WTC11 (cell line): ENCODE data around the gene MRPL41. TPM values are rescaled to one million over a fixed set of nuclear protein-coding genes. Genes with fewer than 3 reads are reported as not detected.

Source experiments
- ATAC-seq: fragments of 200-7000 bp; cut with Tn5 transposase; 2 replicates; pipeline ENCODE4 v1.10.0; 2021; ENCODE audit warnings: mild to moderate bottlenecking, moderate library complexity
- CTCF ChIA-PET: fragments of 300-600 bp; sonication (Branson Sonifier 250); formaldehyde crosslinking; loops from one replicate; lab custom pipeline; 2021; ENCODE audit warnings: antibody characterized with exemption; lab: Charles Lee
- POLR2A ChIA-PET: fragments of 350-600 bp; sonication (Branson Sonifier 250); formaldehyde crosslinking; loops from one replicate; lab custom pipeline; 2021; ENCODE audit warnings: antibody characterized with exemption; lab: Charles Lee
- DNase-seq: peaks from one replicate; pipeline ENCODE4 v3.0.0; 2021; ENCODE audit warnings: low spot score
- H3K27ac Mint-ChIP-seq: 2 replicates; pipeline ENCODE4 v1.8.0; 2021; ENCODE audit warnings: mixed read lengths
- H3K27me3 Mint-ChIP-seq: 2 replicates; pipeline ENCODE4 v1.8.0; 2021; ENCODE audit warnings: low read depth, mild to moderate bottlenecking, moderate library complexity, mixed read lengths
- H3K36me3 Mint-ChIP-seq: 2 replicates; pipeline ENCODE4 v1.8.0; 2021; ENCODE audit warnings: mixed read lengths
- H3K4me1 Mint-ChIP-seq: 2 replicates; pipeline ENCODE4 v1.8.0; 2022; ENCODE audit warnings: mixed read lengths
- H3K4me3 Mint-ChIP-seq: 2 replicates; pipeline ENCODE4 v1.8.0; 2021; ENCODE audit warnings: mild to moderate bottlenecking, moderate library complexity, mixed read lengths
- H3K9me3 Mint-ChIP-seq: 2 replicates; pipeline ENCODE4 v1.8.0; 2021; ENCODE audit warnings: mixed read lengths
- EMX1 ChIP-seq: fragments of 250-450 bp; sonication (Bioruptor Pico); IDR thresholded peaks from 2 replicates; pipeline ENCODE4 v1.8.0; 2021; ENCODE audit warnings: mild to moderate bottlenecking
- ESRRA ChIP-seq: sonication (generic); formaldehyde crosslinking; IDR thresholded peaks from 2 replicates; pipeline ENCODE4 v1.8.1; 2022; ENCODE audit warnings: mild to moderate bottlenecking, missing genetic modification reagents, borderline replicate concordance
- JAZF1 ChIP-seq: fragments of 250-450 bp; sonication (Bioruptor Pico); IDR thresholded peaks from 2 replicates; pipeline ENCODE4 v1.9.0; 2021; ENCODE audit warnings: moderate library complexity, mild to moderate bottlenecking, inconsistent platforms
- KAT7 ChIP-seq: sonication (generic); formaldehyde crosslinking; IDR thresholded peaks from 2 replicates; pipeline ENCODE4 v1.8.1; 2023; ENCODE audit warnings: missing genetic modification reagents, mild to moderate bottlenecking, borderline replicate concordance
- NR1H2 ChIP-seq: sonication (generic); formaldehyde crosslinking; IDR thresholded peaks from 2 replicates; pipeline ENCODE4 v1.9.0; 2021; ENCODE audit warnings: mild to moderate bottlenecking, moderate library complexity, missing genetic modification reagents
- RORB ChIP-seq: fragments of 250-450 bp; sonication (Bioruptor Pico); IDR thresholded peaks from 2 replicates; pipeline ENCODE4 v1.9.0; 2021; ENCODE audit warnings: mild to moderate bottlenecking
- TP53 ChIP-seq: sonication (generic); formaldehyde crosslinking; IDR thresholded peaks from 2 replicates; pipeline ENCODE4 v1.8.1; 2023; ENCODE audit warnings: mild to moderate bottlenecking, missing genetic modification reagents
- USF1 ChIP-seq: sonication (generic); formaldehyde crosslinking; IDR thresholded peaks from 2 replicates; pipeline ENCODE4 v1.8.0; 2022; ENCODE audit warnings: mild to moderate bottlenecking, missing genetic modification reagents
- ZNF425 ChIP-seq: fragments of 250-450 bp; sonication (Bioruptor Pico); conservative IDR thresholded peaks from 2 replicates; pipeline ENCODE4 v1.9.0; 2021; ENCODE audit warnings: mild to moderate bottlenecking
- total RNA-seq: library from RNA; stranded (reverse); gene quantifications from 3 replicates; pipeline ENCODE4 v1.2.3, GENCODE V29; 2021
- TF ChIP-seq, protein P1 (sequence below): sonication (generic); formaldehyde crosslinking; IDR thresholded peaks from 2 replicates; pipeline ENCODE4 v1.8.1; 2023; ENCODE audit warnings: mild to moderate bottlenecking, missing genetic modification reagents, moderate library complexity
- TF ChIP-seq, protein P2 (sequence below): fragments of 250-450 bp; sonication (Bioruptor Pico); IDR thresholded peaks from 2 replicates; pipeline ENCODE4 v1.9.0; 2021; ENCODE audit warnings: mild to moderate bottlenecking, borderline replicate concordance
- TF ChIP-seq, protein P3 (sequence below): sonication (generic); formaldehyde crosslinking; IDR thresholded peaks from 2 replicates; pipeline ENCODE4 v1.8.1; 2022; ENCODE audit warnings: low read depth, missing genetic modification reagents, borderline replicate concordance
- TF ChIP-seq, protein P4 (sequence below): sonication (generic); formaldehyde crosslinking; IDR thresholded peaks from 2 replicates; pipeline ENCODE4 v1.8.0; 2022; ENCODE audit warnings: mild to moderate bottlenecking, missing genetic modification reagents

Gene MRPL41
- total RNA-seq, 1 experiment from 2014 or later: 70.1 TPM

- ChIA-PET CTCF (interaction anchor here (0.5 to 2.7 kb wide), 2 partner anchors 12 to 13 kb away, joined by 3 to 11 read pairs; no protein-coding TSS in a partner anchor), POLR2A (no interaction called here)
- Mint-ChIP-seq H3K27ac (no peak overlapping the region), H3K9me3 (no peaks in the 10 kb centered on the region), H3K4me3 (no peak overlapping the region), H3K27me3 (no peaks in the 10 kb centered on the region), H3K4me1 (no peaks in the 10 kb centered on the region), H3K36me3 (no peaks in the 10 kb centered on the region)
- ATAC-seq: no peak
- TF ChIP-seq, protein P1, sequence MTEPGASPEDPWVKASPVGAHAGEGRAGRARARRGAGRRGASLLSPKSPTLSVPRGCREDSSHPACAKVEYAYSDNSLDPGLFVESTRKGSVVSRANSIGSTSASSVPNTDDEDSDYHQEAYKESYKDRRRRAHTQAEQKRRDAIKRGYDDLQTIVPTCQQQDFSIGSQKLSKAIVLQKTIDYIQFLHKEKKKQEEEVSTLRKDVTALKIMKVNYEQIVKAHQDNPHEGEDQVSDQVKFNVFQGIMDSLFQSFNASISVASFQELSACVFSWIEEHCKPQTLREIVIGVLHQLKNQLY: no peak
- TF ChIP-seq USF1 (CRISPR knock-in tag): no peak
- TF ChIP-seq, protein P2, sequence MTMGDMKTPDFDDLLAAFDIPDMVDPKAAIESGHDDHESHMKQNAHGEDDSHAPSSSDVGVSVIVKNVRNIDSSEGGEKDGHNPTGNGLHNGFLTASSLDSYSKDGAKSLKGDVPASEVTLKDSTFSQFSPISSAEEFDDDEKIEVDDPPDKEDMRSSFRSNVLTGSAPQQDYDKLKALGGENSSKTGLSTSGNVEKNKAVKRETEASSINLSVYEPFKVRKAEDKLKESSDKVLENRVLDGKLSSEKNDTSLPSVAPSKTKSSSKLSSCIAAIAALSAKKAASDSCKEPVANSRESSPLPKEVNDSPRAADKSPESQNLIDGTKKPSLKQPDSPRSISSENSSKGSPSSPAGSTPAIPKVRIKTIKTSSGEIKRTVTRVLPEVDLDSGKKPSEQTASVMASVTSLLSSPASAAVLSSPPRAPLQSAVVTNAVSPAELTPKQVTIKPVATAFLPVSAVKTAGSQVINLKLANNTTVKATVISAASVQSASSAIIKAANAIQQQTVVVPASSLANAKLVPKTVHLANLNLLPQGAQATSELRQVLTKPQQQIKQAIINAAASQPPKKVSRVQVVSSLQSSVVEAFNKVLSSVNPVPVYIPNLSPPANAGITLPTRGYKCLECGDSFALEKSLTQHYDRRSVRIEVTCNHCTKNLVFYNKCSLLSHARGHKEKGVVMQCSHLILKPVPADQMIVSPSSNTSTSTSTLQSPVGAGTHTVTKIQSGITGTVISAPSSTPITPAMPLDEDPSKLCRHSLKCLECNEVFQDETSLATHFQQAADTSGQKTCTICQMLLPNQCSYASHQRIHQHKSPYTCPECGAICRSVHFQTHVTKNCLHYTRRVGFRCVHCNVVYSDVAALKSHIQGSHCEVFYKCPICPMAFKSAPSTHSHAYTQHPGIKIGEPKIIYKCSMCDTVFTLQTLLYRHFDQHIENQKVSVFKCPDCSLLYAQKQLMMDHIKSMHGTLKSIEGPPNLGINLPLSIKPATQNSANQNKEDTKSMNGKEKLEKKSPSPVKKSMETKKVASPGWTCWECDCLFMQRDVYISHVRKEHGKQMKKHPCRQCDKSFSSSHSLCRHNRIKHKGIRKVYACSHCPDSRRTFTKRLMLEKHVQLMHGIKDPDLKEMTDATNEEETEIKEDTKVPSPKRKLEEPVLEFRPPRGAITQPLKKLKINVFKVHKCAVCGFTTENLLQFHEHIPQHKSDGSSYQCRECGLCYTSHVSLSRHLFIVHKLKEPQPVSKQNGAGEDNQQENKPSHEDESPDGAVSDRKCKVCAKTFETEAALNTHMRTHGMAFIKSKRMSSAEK (CRISPR knock-in tag): no peak
- TF ChIP-seq, protein P3, sequence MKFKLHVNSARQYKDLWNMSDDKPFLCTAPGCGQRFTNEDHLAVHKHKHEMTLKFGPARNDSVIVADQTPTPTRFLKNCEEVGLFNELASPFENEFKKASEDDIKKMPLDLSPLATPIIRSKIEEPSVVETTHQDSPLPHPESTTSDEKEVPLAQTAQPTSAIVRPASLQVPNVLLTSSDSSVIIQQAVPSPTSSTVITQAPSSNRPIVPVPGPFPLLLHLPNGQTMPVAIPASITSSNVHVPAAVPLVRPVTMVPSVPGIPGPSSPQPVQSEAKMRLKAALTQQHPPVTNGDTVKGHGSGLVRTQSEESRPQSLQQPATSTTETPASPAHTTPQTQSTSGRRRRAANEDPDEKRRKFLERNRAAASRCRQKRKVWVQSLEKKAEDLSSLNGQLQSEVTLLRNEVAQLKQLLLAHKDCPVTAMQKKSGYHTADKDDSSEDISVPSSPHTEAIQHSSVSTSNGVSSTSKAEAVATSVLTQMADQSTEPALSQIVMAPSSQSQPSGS: no peak
- no peak for TF ChIP-seq TP53
- TF ChIP-seq ESRRA (CRISPR knock-in tag): no peak
- no peak for TF ChIP-seq ZNF425 (CRISPR knock-in tag)
- TF ChIP-seq JAZF1 (CRISPR knock-in tag): no peak
- TF ChIP-seq KAT7 (CRISPR knock-in tag): no peak
- no peak for TF ChIP-seq EMX1
- no peak for DNase-seq
Observed at GRCh38 chr9:137521405-137521985, 30.2 kb upstream of the MRPL41 start.

DNA sequence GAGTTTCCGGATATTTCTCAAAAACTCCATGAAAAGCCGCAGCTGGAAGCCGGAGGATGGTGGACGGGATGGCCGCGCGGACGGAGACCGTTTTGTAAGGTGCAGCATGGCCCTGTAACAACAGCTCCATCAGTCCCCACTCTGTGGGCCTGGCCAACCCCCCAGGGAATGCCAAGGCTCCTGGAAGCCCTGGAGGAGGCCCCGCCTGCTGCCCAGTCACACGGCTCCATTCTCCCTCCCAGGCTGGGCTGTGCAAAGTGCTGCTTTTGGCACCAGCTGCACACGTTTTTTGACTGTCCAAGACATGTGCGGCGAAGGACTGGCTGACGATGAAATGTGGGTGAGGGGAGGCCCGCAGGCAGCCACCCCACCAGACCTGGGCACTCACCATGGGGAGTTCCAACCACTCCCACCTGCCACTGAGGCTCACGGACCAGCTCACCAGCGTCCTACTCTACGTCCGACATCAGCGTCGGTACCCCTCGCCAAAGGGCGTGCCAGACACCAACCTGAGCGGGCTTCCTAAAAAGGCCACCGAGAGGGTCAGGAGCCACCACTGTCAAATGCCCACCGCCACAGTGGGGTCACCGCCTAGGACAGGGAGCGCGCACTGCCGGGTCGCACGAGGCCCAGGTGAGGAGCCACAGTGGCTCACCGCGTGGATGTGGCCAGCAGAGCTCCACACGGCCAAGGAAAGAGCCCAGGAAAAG, 28.8 kb upstream of the MRPL41 start:
- Mint-ChIP-seq H3K27ac (no peak overlapping the region), H3K27me3 (no peaks in the 10 kb centered on the region)
- POLR2A ChIA-PET: no interaction called here

More for the DNA sequence above, 28.8 kb upstream of the MRPL41 start:
- H3K36me3 Mint-ChIP-seq: no peaks in the 10 kb centered on the region
- ATAC-seq: no peak
- H3K4me1 Mint-ChIP-seq: no peaks in the 10 kb centered on the region
- no peak overlapping the region for H3K4me3 Mint-ChIP-seq
- CTCF ChIA-PET: interaction anchor here (1.0 to 2.7 kb wide), 2 partner anchors 14 to 236 kb away, joined by 3 to 11 read pairs; no protein-coding TSS in a partner anchor
- H3K9me3 Mint-ChIP-seq: no peaks in the 10 kb centered on the region
- TF ChIP-seq, protein P4, sequence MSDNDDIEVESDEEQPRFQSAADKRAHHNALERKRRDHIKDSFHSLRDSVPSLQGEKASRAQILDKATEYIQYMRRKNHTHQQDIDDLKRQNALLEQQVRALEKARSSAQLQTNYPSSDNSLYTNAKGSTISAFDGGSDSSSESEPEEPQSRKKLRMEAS (CRISPR knock-in tag): no peak
- TF ChIP-seq NR1H2 (no peak), RORB (CRISPR knock-in tag) (no peak)
- no peak for DNase-seq
